ENCODE results near the gene TIMELESS.
"Not testable (repeated sequence)": the region's sequence is repeated elsewhere in the genome, so short reads cannot be mapped to it uniquely, and the experiment has no call there.

DNA sequence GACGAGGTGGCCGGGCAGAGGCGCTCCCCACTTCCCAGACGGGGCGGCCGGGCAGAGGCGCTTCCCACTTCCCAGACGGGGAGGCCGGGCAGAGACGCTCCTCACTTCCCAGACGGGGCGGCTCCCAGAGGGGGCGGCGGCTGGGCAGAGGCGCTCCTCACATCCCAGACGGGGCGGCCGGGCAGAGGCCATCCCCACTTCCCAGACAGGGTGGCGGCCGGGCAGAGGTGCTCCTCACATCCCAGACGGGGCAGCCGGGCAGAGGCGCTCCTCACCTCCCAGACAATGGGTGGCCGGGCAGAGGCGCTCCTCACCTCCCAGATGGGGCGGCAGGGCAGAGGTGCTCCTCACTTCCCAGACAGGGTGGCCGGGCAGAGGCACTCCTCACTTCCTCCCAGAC is 45.3 kb upstream of the TIMELESS start:
- not testable (repeated sequence) for TF ChIP-seq CTCF (conservative IDR thresholded peaks at IDR 0.05; ENCODE audit: low read depth in 2 of 2); ETS1 (IDR thresholded peaks at IDR 0.05); CREB1 (CRISPR knock-in tag; IDR thresholded peaks at IDR 0.05; ENCODE audit: low read depth)

Measured in GM23338 (cell line).